Gastroesophageal sphincter (tissue), 4 donors: Measurements from ENCODE around the gene PLEKHG5. TPM values are rescaled to one million over a fixed set of nuclear protein-coding genes. Genes with fewer than 3 reads are reported as not detected.

ENCODE experiments used
- ATAC-seq: fragments of 150-250 bp; one replicate; pipeline ENCODE4 v1.9.1; 2016; ENCODE audit warnings: mild to moderate bottlenecking, moderate library complexity
- H3K27ac ChIP-seq, 4 donors: fragments of 200-600 bp; sonication (generic) in 3 of 4; 1 replicate in 3 of 4; 2 replicates in 1 of 4; pipeline ENCODE4 v1.5.1; 2016 to 2019
- H3K27me3 ChIP-seq: fragments of 200-600 bp; sonication (generic); one replicate; pipeline ENCODE4 v1.5.1; 2019
- H3K36me3 ChIP-seq, 2 donors: fragments of 200-600 bp; sonication (generic); one replicate each; pipeline ENCODE4 v1.5.1; 2019; ENCODE audit warnings: control low read depth in 1 of 2
- H3K4me1 ChIP-seq, 3 donors: fragments of 200-600 bp; sonication (generic); 1 replicate in 2 of 3; 2 replicates in 1 of 3; pipeline ENCODE4 v1.5.1; 2016 to 2019; ENCODE audit warnings: control low read depth in 2 of 3
- H3K4me3 ChIP-seq, 2 donors: fragments of 200-600 bp; sonication (generic); one replicate each; pipeline ENCODE4 v1.5.1; 2019; ENCODE audit warnings: mild to moderate bottlenecking in 1 of 2, moderate library complexity in 1 of 2
- H3K9me3 ChIP-seq, 3 donors: fragments of 200-600 bp; sonication (generic); one replicate each; pipeline ENCODE4 v1.5.1; 2017 to 2019; ENCODE audit warnings: control low read depth in 2 of 3
- CTCF ChIP-seq, 4 experiments: fragments of 200-600 bp in 2 of 4; fragments of 450-650 bp in 2 of 4; sonication (generic) in 1 of 4; IDR thresholded peaks; one replicate each; pipeline ENCODE4 v1.5.1; 2017 to 2019; ENCODE audit warnings: antibody characterized with exemption in 4 of 4, mild to moderate bottlenecking in 2 of 4, moderate library complexity in 2 of 4
- EP300 ChIP-seq: sonication (generic); formaldehyde crosslinking; IDR thresholded peaks from one replicate; pipeline ENCODE4 v1.6.1; 2017; ENCODE audit warnings: antibody characterized with exemption, mild to moderate bottlenecking
- POLR2A ChIP-seq, 2 donors: fragments of 450-650 bp; IDR thresholded peaks; one replicate each; pipeline ENCODE4 v1.6.1; 2017; ENCODE audit warnings: antibody characterized with exemption in 2 of 2, mild to moderate bottlenecking in 2 of 2, moderate library complexity in 1 of 2
- POLR2AphosphoS5 ChIP-seq: sonication (generic); formaldehyde crosslinking; IDR thresholded peaks from one replicate; pipeline ENCODE4 v1.6.1; 2017; ENCODE audit warnings: antibody characterized with exemption
- WGBS, 2 donors: methylation state at CpG; one replicate each; pipeline ENCODE4 v1.1.5; 2018; ENCODE audit warnings: low coverage in 1 of 2; 5-methylcytosine and 5-hydroxymethylcytosine counted together
- total RNA-seq, 4 donors: library from RNA; depleted of rRNA; stranded (reverse); fragments of >200 nt; gene quantifications; one replicate each; pipeline ENCODE4 v1.1.0, GENCODE V29; 2016

The PLEKHG5 gene
- total RNA-seq, 4 donors from 2014 or later = 8.6 to 14.0 (median 11.4) TPM

DNA sequence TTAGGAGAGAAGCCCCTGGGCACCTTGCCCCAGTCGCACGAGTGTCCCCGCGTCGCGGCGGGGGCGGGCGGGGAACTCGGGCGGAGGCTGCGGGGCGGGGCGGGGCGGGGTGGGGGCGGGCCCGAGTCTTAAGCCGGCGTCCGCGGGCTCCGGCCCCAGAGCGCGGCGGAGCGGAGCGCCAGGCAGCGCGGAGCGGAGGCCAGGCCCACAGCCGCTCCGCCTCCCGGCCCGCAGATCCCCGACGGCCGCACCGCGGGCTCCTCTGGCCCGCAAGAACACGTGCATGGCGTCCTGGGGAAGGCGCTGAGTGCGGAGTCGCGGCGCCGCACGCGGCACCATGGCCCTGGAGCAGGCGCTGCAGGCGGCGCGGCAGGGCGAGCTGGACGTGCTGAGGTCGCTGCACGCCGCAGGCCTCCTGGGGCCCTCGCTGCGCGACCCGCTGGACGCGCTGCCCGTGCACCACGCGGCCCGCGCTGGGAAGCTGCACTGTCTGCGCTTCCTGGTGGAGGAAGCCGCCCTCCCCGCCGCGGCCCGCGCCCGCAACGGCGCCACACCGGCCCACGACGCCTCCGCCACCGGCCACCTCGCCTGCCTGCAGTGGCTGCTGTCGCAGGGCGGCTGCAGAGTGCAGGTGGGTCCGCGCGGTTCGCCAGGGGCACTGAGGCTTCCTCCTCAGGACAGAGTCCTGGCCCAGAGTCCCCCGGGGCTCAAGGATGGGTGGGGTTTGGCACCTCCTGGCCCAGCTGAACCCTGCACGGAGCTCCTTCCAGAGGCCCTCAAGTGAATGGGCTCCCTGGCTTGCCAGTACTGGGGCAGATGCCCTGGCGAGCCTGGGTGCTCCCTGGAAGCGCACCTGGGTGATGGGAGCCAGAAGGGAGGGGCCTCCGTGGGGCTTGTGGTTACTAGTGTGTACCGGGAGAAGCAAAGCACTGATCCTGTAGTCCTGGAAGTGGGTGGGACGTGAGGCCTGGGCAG lies 66.6 kb downstream of the PLEKHG5 start, which contains the start of gene ESPN:
TSS of gene ESPN (plus strand) at position 158 of the 975 bp plus-strand sequence. CDS start at position 338, 180 bp downstream.
- peak within 1 kb of the TSS in 1 of 2 donors; percentile 32 for H3K4me3 ChIP-seq
- peaks cover 100% of the 10 kb centered on the region for H3K27me3 ChIP-seq

DNA sequence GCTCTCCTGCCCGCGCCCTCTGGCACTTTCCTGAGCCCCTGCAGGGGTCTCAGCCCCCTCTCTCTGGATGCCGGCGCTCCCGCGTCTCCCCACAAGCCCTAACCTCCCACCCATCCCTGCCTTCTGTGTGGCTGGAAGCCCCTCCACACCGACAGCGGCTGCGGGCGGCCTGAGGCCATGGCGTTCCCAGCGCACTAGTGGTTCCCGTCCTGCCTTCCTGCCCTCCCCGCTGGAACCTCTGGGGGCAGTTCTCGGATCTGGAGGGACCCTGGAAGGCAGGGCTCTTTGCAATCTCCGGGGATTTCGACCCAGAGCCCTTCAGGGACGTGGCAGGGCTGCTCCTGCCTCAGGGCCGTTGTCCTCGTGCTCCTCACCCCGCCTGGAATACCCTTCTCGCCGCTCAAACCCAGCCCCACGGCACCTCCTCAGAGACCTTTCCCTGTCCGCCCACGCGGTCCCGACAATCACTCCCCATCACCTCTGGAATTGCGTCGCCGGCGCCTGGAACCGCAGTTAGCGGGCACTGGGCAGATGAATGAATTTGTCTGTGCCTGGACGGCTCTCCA lies 67.4 kb downstream of the PLEKHG5 start:
- H3K4me3 ChIP-seq = peak overlapping the region in 1 of 2 donors; percentile 32
- WGBS, 2 donors = 0% methylated on average over 7 of the region's 35 CpGs; no CpG with 5 or more reads in 1 of the 2 donors
- peaks cover 100% of the 10 kb centered on the region for H3K27me3 ChIP-seq
- no peak overlapping the region for H3K27ac ChIP-seq
- peaks cover 0 to 44% (median 20%) of the 10 kb centered on the region in 3 donors for H3K4me1 ChIP-seq
- no peaks in the 10 kb centered on the region for H3K9me3 ChIP-seq
- no peak for ATAC-seq
- TF ChIP-seq EP300 (no peak), POLR2A (IDR thresholded peaks at IDR 0.05) (no peak), CTCF (IDR thresholded peaks at IDR 0.05) (no peak), POLR2AphosphoS5 (no peak)
- no peaks in the 10 kb centered on the region for H3K36me3 ChIP-seq

More for the DNA sequence above, 66.6 kb downstream of the PLEKHG5 start, which contains the start of gene ESPN:
- H3K9me3 ChIP-seq = no peaks in the 10 kb centered on the region
- 0% methylated on average over 1 of the region's 99 CpGs; no CpG with 5 or more reads in 1 of the 2 donors for WGBS, 2 donors
- TF ChIP-seq POLR2AphosphoS5 = no peak
- TF ChIP-seq POLR2A (IDR thresholded peaks at IDR 0.05) = no peak
- no peak for TF ChIP-seq EP300
- TF ChIP-seq CTCF (IDR thresholded peaks at IDR 0.05) = no peak
- H3K27ac ChIP-seq = no peak within 1 kb of the TSS
- H3K4me1 ChIP-seq = peaks cover 0 to 36% (median 12%) of the 10 kb centered on the region in 3 donors
- no peak for ATAC-seq
- no peaks in the 10 kb centered on the region for H3K36me3 ChIP-seq

GRCh38 chr1:6423321-6423999 lies 68.0 kb downstream of the PLEKHG5 start:
- H3K36me3 ChIP-seq = no peaks in the 10 kb centered on the region
- WGBS, 2 donors = 0 to 10% methylated on average over 2 of the region's 24 CpGs
- H3K27me3 ChIP-seq = peaks cover 100% of the 10 kb centered on the region
- peaks cover 0 to 51% (median 23%) of the 10 kb centered on the region in 3 donors for H3K4me1 ChIP-seq
- ATAC-seq = peak; percentile 20
- H3K9me3 ChIP-seq = no peaks in the 10 kb centered on the region
- H3K4me3 ChIP-seq = no peak overlapping the region
- peak in 2 of 4 experiments; percentile 24 to 51 for TF ChIP-seq CTCF (IDR thresholded peaks at IDR 0.05)
- TF ChIP-seq POLR2AphosphoS5 = no peak
- no peak overlapping the region for H3K27ac ChIP-seq

DNA sequence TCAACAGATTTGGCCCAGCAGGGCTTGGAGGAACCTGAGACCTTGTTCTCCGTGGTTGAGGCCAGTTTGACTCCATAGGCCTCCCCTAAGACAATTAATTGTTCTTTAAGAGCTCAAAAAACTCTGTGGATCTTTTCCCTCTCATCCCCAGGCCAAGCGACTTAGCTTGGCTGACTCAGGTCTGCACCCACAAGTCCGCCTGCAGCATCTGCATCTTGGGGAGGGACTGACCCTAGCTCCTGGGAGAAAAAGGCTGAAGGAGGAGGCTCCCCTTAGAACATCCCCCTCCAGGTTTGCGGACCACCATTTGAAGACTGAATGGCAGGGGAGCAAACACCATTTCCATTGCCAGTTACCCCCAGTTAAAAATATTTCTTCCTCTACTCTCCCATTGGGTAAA lies 70.2 kb downstream of the PLEKHG5 start:
- no peaks in the 10 kb centered on the region for H3K9me3 ChIP-seq

More for the DNA sequence above, 70.2 kb downstream of the PLEKHG5 start:
- Histone ChIP-seq H3K4me3 (no peak overlapping the region), H3K4me1 (peaks cover 0 to 51% (median 23%) of the 10 kb centered on the region in 3 donors), H3K27ac (no peak overlapping the region), H3K36me3 (no peaks in the 10 kb centered on the region), H3K27me3 (peaks cover 100% of the 10 kb centered on the region)
- TF ChIP-seq CTCF (IDR thresholded peaks at IDR 0.05) = no peak
- TF ChIP-seq EP300 = no peak
- TF ChIP-seq POLR2AphosphoS5 = no peak
- no peak for ATAC-seq
- 17 to 52% methylated on average over 2 to 3 of the region's 4 CpGs for WGBS, 2 donors
